Right kidney (tissue), 9 donors: ENCODE data around the gene LRRC9.
"Not testable (repeated sequence)": the region's sequence is repeated elsewhere in the genome, so short reads cannot be mapped to it uniquely, and the experiment has no call there.

Experiments
- DNase-seq: peaks from one replicate; pipeline ENCODE4 v3.0.0-alpha.2; 2016
- long read RNA-seq, 8 donors: transcript quantifications; one replicate each; lab custom pipeline, GENCODE V29; 2026

Gene LRRC9
- long read RNA-seq, donor 1 = 0 reads
- long read RNA-seq, donor 2 = 0 reads
- long read RNA-seq, donor 3 = 0 reads
- long read RNA-seq, donor 4 = 0 reads
- long read RNA-seq, donor 5 = 0 reads
- long read RNA-seq, donor 6 = 0 reads
- long read RNA-seq, donor 7 = 0 reads
- long read RNA-seq, donor 8 = 0 reads

DNA sequence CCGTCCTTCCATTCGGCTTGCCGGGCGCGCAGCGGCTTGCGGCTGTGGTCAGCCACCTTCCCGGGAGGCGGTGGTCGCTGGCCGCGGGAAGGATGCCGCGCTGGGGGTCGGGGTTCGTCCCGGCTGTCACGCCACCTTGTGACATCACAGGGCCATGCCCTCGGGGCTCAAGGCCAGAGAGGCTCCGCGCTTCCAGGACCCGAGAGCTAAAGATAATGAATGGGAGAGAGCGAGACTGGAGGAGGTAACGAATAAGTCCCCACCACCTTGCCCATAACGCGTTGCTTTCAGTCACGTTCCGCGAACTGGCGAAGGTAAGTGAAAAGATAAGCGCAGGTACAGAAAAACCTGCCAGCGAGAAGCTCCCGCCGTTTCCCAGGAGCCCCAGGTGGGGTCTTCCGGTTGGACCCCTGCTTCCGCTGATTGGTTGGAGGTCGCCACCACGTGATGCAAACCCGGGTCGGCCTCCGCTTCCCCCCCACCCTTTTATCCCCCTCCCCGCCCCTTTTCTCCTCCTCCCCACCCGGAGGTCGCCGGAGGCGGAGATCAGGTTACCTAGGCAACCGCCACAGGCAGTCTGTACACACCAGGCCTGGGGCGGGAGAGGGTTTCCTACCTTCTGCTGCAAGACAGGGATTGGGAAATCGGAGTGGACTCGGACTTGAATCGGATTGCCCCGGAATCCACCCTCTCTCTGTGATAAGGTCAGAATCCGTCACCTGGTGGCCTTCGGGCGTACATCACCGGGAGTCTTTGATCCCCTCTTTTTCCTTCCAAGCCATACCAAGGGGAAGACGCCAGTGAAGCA lies at the start of gene LRRC9:
Gene LRRC9, plus strand, starts transcription at position 575 of the 808 bp plus-strand sequence.
- peak; percentile 79 for DNase-seq

DNA sequence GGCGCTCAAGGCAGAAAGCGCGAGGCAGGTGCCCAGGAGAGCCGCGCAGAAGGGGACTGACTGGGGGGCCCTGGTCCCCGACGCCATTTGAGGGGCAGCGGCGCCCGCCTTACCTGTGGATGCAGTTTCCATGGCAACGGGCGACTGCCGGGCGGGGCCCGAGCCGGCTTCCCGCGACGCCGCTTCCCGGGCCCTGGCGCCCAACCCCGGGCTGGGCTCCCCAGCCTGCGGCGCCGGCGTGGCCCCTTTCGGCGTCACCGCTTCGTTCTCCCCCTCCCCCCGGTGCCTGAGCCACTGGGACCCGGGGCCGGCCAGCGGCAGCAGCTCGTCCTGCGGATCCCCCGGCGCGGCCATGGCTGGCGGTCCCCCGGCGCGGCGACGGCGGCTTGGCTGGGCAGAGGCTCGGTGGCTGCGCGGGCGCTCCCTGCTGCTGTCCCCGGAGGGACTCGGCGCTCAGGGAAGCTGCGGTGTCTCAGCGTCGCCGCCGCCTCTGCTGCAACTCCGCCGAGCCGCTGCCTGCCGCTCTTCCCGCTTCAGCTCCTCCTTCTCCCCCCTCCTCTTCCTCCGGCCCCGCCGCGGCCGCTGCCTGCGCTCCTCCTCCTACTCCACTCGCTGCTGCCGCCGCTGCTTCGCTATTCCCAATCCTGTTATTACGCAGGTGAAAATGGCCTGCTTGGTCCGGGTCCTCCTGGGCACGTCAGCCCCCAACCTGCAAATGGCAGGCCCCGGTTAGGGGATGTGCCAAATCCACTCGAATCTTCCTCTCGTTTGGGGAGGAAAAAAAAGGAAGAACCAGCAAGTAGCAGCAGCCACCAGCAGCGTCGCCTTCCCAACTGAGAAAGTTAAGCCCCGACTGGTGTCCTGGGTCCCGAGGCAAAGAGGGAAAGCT lies 49.4 kb upstream of the LRRC9 start, which contains the start of gene RTN1:
Gene RTN1, minus strand, starts transcription at position 500 of the 889 bp plus-strand sequence. Its CDS starts 146 bp downstream, at position 354.
- DNase-seq = peak; percentile 83

DNA sequence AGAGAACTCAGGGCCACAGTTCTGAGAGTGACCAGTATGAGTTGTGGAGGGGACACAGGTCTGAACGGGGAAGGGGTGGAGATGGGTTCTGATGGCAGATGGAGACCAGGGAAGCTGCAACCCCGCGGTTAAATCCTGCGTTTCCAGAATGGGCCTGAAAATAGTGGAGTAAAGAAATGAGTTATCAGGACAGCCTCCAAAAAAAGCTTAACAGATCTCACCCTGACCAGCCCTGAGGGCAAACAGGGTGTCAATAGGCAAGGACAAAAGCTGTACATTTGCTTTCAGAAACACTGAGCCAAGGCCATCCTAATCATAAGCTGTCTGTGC lies 48.8 kb upstream of the LRRC9 start:
- no peak for DNase-seq

DNA sequence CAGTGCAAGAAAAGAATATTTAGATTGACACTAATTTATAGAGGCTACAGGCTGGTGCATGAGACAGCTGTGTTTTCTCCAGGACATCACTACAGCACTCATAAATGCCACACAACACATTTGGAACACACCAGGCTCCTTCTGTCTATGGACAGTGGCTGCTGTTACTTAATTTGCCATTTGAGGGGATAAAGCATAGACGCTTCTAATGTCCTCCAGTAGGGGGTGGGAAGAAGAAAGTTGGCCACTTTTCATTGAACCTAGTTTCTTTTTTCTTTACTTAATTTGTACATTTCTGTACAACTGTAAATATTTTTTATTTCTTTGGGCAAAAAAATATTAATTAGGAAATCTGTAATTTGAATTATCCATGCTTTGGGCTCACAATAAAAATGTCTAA lies 37.0 kb upstream of the LRRC9 start:
- DNase-seq = no peak

DNA sequence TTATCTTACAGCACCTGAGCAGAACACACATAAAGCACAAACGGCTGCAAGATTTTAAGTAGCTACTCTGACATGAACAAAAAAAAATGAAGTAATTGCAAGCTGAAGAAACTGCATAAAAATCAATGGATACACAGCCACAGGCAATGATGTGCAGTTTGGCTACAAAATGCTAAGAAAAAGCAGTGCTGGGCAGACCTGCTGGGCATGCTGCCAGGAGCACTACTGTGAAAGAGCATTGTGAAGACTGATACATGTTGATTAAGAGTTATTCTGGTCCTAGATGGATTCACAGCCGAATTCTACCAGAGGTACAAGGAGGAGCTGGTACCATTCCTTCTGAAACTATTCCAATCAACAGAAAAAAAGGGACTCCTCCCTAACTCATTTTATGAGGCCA lies 29.3 kb upstream of the LRRC9 start:
- no peak for DNase-seq

DNA sequence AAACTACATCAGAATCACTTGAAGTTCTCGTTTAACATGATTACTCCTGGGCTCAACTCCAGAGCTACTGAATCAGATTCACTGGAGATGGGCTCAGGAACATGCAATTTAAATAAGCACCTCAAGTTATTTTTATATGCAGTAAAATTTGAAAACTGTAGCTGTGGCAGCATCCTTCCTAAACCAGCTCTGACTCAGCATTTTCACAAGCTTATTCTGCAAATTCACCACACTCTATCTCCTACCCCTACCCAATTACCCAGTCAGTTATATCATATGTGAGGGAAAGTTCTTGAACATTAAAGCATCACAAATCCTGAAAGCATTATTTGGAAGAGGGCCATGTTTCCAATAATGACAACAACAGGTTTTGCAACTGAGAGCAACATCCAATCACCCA lies 24.2 kb upstream of the LRRC9 start:
- DNase-seq = no peak

DNA sequence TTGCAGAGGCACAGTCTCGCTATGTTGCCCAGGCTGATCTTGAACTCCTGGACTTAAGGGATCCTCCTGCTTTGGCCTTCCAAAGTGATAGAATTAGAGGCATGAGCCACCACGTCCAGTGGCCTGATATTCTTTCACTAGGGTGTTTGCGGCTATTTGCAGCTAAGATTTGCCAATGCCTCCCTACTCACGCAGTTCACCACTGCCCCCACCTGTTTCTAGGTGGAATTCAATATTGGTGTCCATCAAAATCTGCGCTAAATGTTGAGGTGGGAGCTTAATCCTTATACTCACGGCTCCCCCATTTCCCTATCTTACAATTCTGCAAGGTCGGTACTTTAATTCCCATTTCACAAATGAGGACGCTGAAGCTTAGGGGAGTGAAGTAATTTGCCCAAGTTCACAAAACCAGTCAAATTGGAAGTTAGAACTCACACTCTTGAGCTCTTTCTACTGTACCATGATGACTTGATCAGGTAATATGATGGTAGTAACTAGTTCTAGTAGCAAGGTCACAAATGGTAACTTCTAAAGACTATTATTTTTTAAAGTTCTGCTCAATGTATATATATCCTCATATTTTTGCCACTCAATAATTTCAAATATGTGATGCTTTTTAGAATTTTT lies 22.1 kb upstream of the LRRC9 start:
- peak; percentile 9 for DNase-seq

DNA sequence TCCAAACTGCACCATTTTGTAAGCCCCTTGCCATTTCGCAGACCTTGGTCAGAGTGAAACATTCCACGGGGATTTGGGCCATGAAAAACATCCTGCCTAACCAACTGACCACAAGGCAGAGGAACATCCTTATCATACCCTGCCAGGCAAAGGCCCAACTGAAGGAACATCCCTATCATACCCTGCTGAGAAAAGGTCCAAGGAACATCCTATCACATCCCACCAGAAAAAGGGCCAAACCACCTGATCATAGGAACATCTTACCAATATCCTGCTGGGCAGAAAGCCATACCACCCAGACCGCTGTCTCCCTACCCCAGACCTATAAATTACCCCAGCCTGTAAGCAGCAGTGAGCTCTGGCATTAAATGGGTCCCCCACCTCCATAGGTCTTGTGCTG lies 19.4 kb upstream of the LRRC9 start:
- DNase-seq = no peak

DNA sequence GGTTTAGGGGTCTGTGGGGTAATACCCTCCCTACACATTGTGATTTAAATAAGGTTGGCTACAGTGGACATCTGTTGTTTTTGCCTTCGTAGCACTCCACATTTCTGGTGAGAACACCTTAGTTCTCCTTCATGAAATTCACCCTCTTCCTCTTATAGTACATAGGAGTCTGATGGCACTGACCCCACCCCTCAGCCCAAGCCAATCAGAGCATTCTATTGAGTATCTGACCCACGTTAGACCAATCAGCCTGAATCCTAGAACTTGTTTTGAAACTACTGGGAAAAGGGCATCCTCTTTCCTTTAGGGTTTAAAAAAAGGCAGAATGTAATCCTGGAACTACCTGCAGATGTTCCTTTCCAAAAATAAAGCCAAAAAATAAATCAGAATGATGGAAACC lies 15.8 kb upstream of the LRRC9 start:
- DNase-seq = no peak

DNA sequence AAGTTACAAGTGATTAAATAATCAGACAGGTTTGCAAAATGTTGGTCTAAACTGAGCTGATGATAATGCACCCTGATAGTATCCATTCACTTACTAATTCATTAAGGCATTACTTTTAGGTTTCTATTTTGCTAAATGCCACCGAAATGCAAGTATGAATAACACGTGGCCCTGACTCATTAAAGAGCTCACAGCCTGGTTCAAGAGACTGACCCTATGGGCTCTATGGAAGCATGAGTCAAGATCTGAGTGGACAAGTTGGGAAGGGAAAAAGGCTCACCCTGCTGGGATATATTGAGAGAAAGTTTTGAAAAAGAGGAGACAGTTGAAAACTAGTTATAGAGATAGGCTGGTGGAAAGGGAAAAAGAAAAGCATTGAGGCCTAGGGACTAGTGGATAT lies 14.8 kb upstream of the LRRC9 start:
- DNase-seq = no peak

DNA sequence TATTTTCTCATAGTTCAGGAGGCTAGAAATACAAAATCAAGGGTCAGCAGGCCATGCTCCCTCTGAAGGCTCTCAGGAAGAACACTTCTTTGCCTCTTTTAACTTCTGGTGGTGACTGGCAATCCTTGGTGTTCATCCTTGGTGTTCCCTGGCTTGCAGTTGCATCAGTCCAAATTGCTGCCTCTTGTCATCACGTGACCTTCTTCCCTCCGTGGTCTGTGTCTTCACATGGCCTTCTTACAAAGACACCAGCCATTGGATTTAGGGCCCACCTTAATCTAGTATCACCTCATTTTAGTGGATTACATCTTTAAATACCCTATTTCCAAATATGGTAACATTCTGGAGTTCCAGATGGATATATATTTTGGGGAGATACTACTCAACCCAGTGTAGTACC lies 7.5 kb upstream of the LRRC9 start:
- DNase-seq = no peak

DNA sequence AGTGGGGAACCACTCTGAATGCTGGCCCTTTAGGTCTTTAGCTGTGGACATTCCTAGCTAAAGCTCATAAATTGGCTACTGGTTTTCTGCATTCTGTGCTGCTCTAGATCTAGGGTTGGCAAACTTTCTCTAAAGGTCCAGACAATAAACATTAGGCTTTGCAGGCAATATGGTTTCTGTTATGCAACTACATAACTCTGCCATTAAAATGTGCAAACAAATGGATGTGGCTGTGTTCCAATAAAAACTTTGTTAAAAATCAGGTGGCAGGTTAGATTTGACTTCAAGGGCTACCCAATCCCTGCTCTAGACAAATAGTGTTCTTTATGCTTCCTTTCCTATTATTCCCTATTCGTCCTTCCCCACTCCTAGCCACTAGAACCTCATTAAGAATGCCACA lies 6.8 kb upstream of the LRRC9 start:
- no peak for DNase-seq

DNA sequence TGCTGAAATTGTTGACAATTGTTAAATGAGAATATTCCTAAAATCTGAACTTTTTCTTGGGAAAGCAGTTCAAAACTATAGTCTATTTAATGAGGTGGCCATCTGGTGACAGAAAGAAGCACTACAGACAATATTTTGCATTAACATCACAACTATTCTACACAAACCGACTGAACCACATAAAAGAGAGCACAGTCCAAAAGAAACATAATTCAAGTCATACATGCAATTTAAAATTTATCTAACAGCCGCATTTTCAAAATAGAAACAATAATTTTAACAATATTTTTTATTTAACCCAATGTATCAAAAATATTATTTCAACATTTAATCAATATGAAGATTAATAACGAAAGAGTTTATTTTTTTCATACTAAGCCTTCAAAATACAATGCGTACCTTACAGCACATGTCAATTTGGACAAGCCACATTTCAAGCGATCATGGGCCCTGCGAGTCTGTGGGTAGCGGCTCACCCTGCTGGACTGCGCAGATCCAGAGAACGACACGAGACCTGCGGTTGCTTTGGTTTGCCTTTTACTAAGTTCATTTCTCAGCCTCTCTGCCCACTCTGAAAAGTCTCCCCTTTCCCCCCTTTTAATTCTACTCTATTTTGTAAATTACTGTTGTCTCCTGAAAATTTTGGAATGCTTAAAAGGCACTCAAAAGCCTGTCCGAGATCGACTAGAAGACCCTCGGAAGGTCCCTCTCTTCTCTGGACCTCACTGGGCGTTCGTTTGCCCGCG lies 947 bp upstream of the LRRC9 start:
- no peak for DNase-seq

DNA sequence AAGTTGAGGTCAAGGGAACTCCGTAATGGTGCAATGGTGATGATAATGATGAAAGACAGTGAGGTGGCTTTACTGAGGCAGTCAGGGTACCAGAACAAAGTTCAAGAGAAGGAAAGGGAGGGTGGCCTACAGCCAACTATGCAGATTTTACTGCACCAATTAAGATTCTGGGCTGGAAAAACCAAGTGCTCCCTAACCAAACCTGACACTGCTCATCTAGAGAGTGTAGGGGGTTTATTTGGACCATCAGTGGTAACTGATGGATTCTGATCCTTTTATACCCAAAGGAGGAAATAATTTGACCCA lies 387 bp downstream of the LRRC9 start:
- DNase-seq = no peak

DNA sequence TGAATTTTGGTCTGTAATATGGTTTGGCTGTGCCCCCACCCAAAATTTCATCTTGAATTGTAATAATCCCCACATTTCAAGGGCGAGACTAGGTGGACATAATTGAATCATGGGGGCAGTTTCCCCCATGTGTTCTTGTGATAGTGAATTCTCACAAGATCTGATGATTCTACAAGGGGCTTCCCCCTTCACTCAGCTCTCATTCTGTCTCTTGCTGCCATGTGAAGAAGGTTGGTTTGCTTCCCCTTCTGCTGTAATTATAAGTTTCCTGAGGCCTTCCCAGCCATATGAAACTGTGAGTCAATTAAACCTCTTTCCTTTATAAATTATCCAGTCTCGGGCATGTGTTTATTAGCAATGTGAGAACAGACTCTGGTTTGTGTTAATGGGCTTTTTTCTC lies 5.9 kb downstream of the LRRC9 start:
- no peak for DNase-seq

DNA sequence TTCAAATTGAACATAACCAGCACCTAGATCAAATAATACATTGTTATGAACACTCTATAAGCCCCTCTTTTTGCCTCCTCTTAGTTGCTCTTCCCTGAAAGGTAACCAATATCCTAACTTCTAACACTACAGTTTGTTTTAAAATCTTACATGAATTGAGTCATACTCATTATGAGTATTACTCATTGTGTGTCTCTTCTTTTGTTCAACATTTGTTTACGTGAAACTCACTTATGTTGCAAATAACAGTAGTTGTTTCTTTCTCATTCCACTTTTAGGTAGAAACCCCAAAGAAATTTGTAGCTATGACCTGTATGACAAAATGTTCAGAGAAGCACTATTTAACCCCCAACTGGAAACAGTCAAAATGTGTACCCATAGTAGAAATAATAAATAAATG lies 6.6 kb downstream of the LRRC9 start:
- no peak for DNase-seq

DNA sequence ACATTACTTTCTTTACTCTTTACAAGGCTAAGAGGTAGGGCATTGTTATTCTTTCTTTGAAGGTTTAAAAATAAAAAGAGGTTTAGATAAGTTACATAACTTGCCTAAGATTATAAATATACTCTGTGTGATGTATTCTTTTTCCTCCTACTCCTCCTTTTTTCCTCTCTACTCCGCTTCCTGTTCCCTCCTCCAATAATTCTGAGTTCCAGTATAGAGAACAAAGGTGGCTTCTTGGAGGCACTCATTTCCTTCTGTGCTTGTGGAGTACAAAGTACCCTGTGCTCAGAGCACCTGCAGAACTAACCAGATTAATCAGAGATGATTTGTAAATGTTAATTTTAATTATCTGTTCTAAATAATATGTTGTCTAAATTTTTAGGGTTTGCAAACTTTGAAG lies 11.3 kb downstream of the LRRC9 start:
- no peak for DNase-seq

DNA sequence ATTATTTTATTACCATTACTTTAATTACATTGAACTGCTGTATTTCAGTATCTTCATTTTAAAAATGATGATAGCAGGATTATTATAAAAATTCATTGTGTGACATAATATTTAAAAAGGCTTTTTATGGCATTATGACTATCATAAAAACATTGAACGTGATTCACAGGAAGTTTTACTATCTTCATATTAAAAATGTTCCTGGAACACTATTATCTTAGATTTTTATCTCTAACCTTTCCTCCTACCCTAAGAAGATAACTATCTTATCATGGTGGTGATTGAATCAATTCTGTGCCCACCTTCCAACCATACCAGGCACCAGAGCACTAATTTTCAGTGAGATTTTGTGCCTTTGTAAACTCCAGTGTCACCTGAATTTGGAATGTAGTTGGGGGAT lies 16.2 kb downstream of the LRRC9 start:
- no peak for DNase-seq

DNA sequence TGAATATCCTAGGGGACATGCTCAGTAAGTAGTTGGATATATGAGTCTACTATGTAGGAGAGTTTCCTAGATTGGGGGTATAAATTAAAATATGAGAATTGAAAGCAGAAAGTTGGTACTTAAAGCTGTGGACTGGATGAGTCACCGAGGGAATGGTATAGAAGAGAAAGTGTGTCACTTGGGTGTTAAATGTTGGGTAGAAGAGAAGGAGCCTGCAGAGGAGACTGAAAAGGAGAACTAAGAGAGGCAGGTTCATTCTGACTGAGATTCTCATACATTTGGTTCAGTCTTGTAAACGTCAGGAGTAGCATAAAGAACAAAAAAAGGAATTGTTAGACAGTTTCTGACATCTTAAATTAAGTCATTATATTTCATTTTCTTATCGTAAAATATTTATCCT lies 19.9 kb downstream of the LRRC9 start:
- no peak for DNase-seq

DNA sequence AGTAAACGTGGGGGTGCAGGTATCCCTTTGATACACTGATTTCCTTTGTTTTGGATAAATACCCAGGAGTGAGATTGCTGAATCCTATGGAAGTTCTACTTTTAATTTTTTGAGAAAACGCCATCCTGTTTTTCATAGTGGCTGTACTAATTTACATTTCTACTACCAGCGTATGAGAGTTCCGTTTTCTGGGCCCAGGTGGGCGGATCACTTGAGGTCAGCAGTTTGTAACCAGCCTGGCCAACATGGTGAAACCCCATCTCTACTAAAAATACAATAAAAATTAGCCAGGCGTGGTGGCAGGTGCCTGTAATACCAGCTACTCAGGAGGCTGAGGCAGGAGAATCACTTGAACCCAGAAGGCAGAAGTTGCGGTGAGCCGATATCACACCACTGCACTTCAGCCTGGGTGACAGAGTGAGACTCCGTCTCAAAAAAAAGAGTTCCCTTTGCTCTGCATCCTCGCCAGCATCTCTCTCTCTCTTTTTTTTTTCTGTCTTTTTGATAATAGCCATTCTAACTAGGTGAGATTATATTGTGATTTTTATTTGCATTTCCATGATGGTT lies 22.4 kb downstream of the LRRC9 start:
- not testable (repeated sequence) for DNase-seq

DNA sequence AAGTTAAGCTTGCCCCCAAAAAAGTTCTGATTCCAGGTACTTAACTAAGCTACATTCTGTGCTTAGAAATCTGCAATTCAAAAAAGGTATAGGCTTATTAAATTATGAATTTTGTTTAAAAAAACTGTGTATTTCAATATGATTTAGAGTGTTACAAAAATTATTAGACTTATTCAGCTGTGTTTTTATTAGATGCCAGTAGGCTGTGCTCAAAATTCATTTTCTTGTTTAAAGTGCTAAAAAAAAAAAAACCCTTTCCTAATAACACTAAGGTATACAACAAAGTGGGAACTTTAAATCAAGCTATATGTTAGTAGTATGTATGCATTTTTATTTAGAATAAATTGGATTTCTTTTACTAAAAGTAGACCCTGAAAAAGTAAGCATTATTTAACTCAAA lies 25.0 kb downstream of the LRRC9 start:
- DNase-seq = no peak

DNA sequence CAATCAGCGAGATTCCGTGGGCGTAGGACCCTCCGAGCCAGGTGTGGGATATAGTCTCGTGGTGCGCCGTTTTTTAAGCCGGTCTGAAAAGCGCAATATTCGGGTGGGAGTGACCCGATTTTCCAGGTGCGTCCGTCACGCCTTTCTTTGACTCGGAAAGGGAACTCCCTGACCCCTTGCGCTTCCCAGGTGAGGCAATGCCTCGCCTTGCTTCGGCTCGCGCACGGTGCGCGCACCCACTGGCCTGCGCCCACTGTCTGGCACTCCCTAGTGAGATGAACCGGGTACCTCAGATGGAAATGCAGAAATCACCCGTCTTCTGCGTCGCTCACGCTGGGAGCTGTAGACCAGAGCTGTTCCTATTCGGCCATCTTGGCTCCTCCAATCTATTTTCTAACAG lies 32.2 kb downstream of the LRRC9 start:
- not testable (repeated sequence) for DNase-seq
